Ovary (tissue), 9 donors: ENCODE data around the gene RABGAP1L. TPM values are rescaled to one million over a fixed set of nuclear protein-coding genes. Genes with fewer than 3 reads are reported as not detected.

Experiments used
- DNase-seq, 5 donors: peaks; one replicate each; pipeline ENCODE4 v3.0.0-alpha.2; 2019 to 2020
- H3K27ac ChIP-seq, 2 donors: fragments of 200-600 bp; one replicate each; pipeline versions ENCODE4 v1.5.1 to v1.8.0; 2019 to 2022
- H3K27me3 ChIP-seq: fragments of 200-600 bp; one replicate; pipeline ENCODE4 v1.8.0; 2022
- H3K36me3 ChIP-seq: fragments of 200-600 bp; sonication (generic); one replicate; pipeline ENCODE4 v1.5.1; 2019
- H3K4me1 ChIP-seq: one replicate; pipeline ENCODE4 v1.8.1; 2013; ENCODE audit warnings: mild to moderate bottlenecking, moderate library complexity; ENCODE audit not compliant: insufficient read depth
- H3K4me3 ChIP-seq: fragments of 200-600 bp; sonication (generic); one replicate; pipeline ENCODE4 v1.5.1; 2017
- H3K9me3 ChIP-seq, 2 donors: fragments of 200-600 bp in 1 of 2; sonication (generic) in 1 of 2; one replicate each; pipeline versions ENCODE4 v1.5.1 to v1.8.1; 2013 to 2019; ENCODE audit warnings: mild to moderate bottlenecking in 1 of 2, moderate library complexity in 1 of 2
- CTCF ChIP-seq, 3 donors: fragments of 450-650 bp in 2 of 3; fragments of 200-600 bp in 1 of 3; IDR thresholded peaks; one replicate each; pipeline versions ENCODE4 v1.5.1 to v1.8.0; 2016 to 2022; ENCODE audit warnings: antibody characterized with exemption in 3 of 3, mild to moderate bottlenecking in 1 of 3
- EP300 ChIP-seq: sonication (generic); formaldehyde crosslinking; IDR thresholded peaks from one replicate; pipeline ENCODE4 v1.6.1; 2017; ENCODE audit warnings: antibody characterized with exemption
- POLR2A ChIP-seq: fragments of 450-650 bp; IDR thresholded peaks from one replicate; pipeline ENCODE4 v1.6.1; 2017; ENCODE audit warnings: antibody characterized with exemption, mild to moderate bottlenecking, moderate library complexity
- WGBS, 3 donors: extraction: QIAGEN DNeasy Blood & Tissue Kit in 1 of 3; methylation state at CpG; one replicate each; pipeline versions ENCODE4 v1.1.5 to v1.1.7; 2013 to 2017; 5-methylcytosine and 5-hydroxymethylcytosine counted together
- intact Hi-C, 4 donors: fragments of 100-400 bp; cut with DNase I; formaldehyde crosslinking; loops; one replicate each; pipeline versions ENCODE4 v1.11.0 to v1.15.1; 2022 to 2023
- polyA plus RNA-seq, 2 donors: library from polyadenylated mRNA; stranded (reverse); fragments of 200-250 nt in 1 of 2; fragments of 350-450 nt in 1 of 2; fragmentation: Illumina TruSeq in 1 of 2; extraction: RNeasy Lipid Tissue Mini Kit (QIAGEN cat#74804) in 1 of 2; gene quantifications; one replicate each; pipeline ENCODE4 v1.2.3, GENCODE V29; 2013 to 2014
- total RNA-seq, 7 donors: library from RNA; depleted of rRNA in 2 of 7; stranded (reverse); fragments of >200 nt in 2 of 7; fragmentation: NEBNext Ultra II Directional in 3 of 7; extraction: Animal tissue kit (Norgen Biotek cat#: 25700) in 3 of 7; gene quantifications; one replicate each; pipeline versions ENCODE4 v1.1.0 to v1.2.4, GENCODE V29; 2016 to 2023
- donor health status: DM: no; HTN: no; CAD: no; lungs with moderate emphysema.
- donor health status: DM: no; HTN: no; CAD: no.
- donor health status: Bipolar disorder and iron deficiency.
- donor health status: DM: yes; HTN: yes; CAD: no.
- donor health status: DM: no; HTN: no; CAD: no.
- donor health status: DM: yes; HTN: yes; CAD: no.

RABGAP1L gene
- total and polyA plus RNA-seq, 9 donors = 17.1 to 56.5 (median 43.6) TPM

GRCh38 chr1:174352117-174352516, 192.8 kb downstream of the RABGAP1L start:
- Histone ChIP-seq H3K9me3 (no peaks in the 10 kb centered on the region), H3K27me3 (no peaks in the 10 kb centered on the region), H3K36me3 (no peaks in the 10 kb centered on the region), H3K27ac (no peak overlapping the region), H3K4me3 (no peak overlapping the region), H3K4me1 (no peaks in the 10 kb centered on the region)
- DNase-seq = no peak
- TF ChIP-seq EP300 (no peak), POLR2A (no peak), CTCF (IDR thresholded peaks at IDR 0.05) (no peak)
- intact Hi-C loops = no loop called here

DNA sequence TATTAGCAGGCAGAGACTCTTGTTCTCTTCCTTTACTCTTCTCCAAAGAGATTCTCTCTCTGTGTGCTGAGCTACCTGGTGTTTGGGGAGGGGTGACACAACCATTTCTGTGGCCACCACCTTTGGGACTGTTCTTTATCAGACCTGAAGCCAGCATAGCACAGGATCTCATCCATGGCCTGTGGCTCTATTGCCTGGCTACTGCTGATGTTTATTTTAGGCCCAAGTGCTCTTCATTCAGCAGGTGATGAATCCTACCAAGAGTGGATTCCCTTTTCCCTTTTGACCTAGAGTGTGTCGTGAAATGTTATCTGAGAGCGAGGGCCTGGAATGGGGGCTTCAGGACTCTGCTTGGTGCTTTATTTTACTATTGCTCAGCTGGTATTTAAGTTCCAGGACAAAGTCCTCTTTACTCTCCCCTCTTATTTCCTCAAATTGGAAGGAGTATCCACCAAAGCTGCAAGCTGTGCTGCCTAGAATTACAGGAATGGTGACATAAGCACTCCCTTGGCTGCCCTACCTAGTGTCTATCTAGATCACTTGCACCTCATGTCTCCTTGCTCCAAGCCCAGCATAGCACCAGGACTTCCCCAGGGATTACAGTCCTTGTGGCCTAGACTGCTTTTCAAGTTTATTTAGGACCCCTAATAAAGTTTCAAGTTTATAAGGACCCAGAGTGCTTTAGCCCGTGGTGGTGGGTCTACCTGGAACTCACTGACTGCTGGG, 193.7 kb downstream of the RABGAP1L start:
- H3K27ac ChIP-seq = no peak overlapping the region
- no peaks in the 10 kb centered on the region for H3K36me3 ChIP-seq
- H3K27me3 ChIP-seq = no peaks in the 10 kb centered on the region
- no peaks in the 10 kb centered on the region for H3K4me1 ChIP-seq
- no peak for TF ChIP-seq EP300
- no peak for TF ChIP-seq CTCF (IDR thresholded peaks at IDR 0.05)
- TF ChIP-seq POLR2A = no peak
- WGBS, 3 donors = 91 to 95% (median 92%) methylated on average over 3 of the region's 3 CpGs
- DNase-seq = no peak
- H3K9me3 ChIP-seq = no peaks in the 10 kb centered on the region
- intact Hi-C loops = no loop called here
- no peak overlapping the region for H3K4me3 ChIP-seq

- Histone ChIP-seq H3K36me3 (no peaks in the 10 kb centered on the region), H3K4me1 (no peaks in the 10 kb centered on the region), H3K27ac (no peak overlapping the region), H3K4me3 (no peak overlapping the region), H3K27me3 (no peaks in the 10 kb centered on the region), H3K9me3 (no peaks in the 10 kb centered on the region)
- DNase-seq = no peak
- 79 to 86% (median 81%) methylated on average over 3 of the region's 3 CpGs for WGBS, 3 donors
- intact Hi-C loops = no loop called here
- TF ChIP-seq EP300 = no peak
- no peak for TF ChIP-seq POLR2A
- no peak for TF ChIP-seq CTCF (IDR thresholded peaks at IDR 0.05)
Measured at GRCh38 chr1:174358344-174358743, 199.0 kb downstream of the RABGAP1L start.

- no peak for DNase-seq
- intact Hi-C loops = no loop called here
- Histone ChIP-seq H3K9me3 (no peaks in the 10 kb centered on the region), H3K4me3 (no peak overlapping the region), H3K4me1 (no peaks in the 10 kb centered on the region), H3K36me3 (no peaks in the 10 kb centered on the region), H3K27ac (no peak overlapping the region), H3K27me3 (no peaks in the 10 kb centered on the region)
- 87 to 90% (median 88%) methylated on average over 6 of the region's 6 CpGs for WGBS, 3 donors
- TF ChIP-seq EP300 = no peak
- TF ChIP-seq CTCF (IDR thresholded peaks at IDR 0.05) = no peak
- TF ChIP-seq POLR2A = no peak
Measured at GRCh38 chr1:174358786-174359453, 199.6 kb downstream of the RABGAP1L start.
